K562 (cell line): ENCODE results near the gene RXRB. TPM values are rescaled to one million over a fixed set of nuclear protein-coding genes. Genes with fewer than 3 reads are reported as not detected.
A peak's percentile ranks its signal among the peaks of the same experiment; 100 is the strongest.

Experiments used
- AFF4 ChIP-seq: sonication (generic); formaldehyde crosslinking; IDR thresholded peaks from 2 replicates; pipeline ENCODE4 v1.8.0; 2023; ENCODE audit warnings: mild to moderate bottlenecking, missing genetic modification reagents
- BDP1 ChIP-seq: IDR thresholded peaks from 3 replicates; pipeline ENCODE4 v1.6.1; 2011; ENCODE audit not compliant: insufficient read length, insufficient read depth
- COPS2 ChIP-seq: fragments of 450-650 bp; conservative IDR thresholded peaks from 2 replicates; pipeline ENCODE4 v1.6.1; 2016; ENCODE audit warnings: mild to moderate bottlenecking, moderate library complexity
- CREB1 ChIP-seq, 2 experiments: sonication (generic) in 1 of 2; formaldehyde crosslinking in 1 of 2; IDR thresholded peaks; 2 replicates each; pipeline versions ENCODE4 v1.6.1 to v1.8.0; 2012 to 2022; ENCODE audit warnings: inconsistent platforms in 1 of 2, mild to moderate bottlenecking in 1 of 2, missing genetic modification reagents in 1 of 2, moderate library complexity in 1 of 2
- E2F8 ChIP-seq: fragments of 450-650 bp; IDR thresholded peaks from 2 replicates; pipeline ENCODE4 v1.7.1; 2018; ENCODE audit warnings: mild to moderate bottlenecking, low read depth; ENCODE audit not compliant: partially characterized antibody
- PATZ1 ChIP-seq: fragments of 250-450 bp; sonication (Bioruptor Pico); IDR thresholded peaks from 2 replicates; pipeline ENCODE4 v1.5.0; 2020; ENCODE audit warnings: mild to moderate bottlenecking, borderline replicate concordance
- POLR2AphosphoS2 ChIP-seq: IDR thresholded peaks from 2 replicates; pipeline ENCODE4 v1.6.1; 2012; ENCODE audit warnings: low read length, improper control_type of control experiment
- RHOXF2B ChIP-seq: fragments of 250-450 bp; sonication (Bioruptor Pico); conservative IDR thresholded peaks from 2 replicates; pipeline ENCODE4 v1.5.1; 2021
- SUPT5H ChIP-seq: fragments of 450-650 bp; IDR thresholded peaks from 2 replicates; pipeline ENCODE4 v1.6.1; 2016
- ZEB2 ChIP-seq: fragments of 450-650 bp; IDR thresholded peaks from 2 replicates; pipeline ENCODE4 v1.6.1; 2016
- ZNF232 ChIP-seq: sonication (generic); formaldehyde crosslinking; IDR thresholded peaks from 2 replicates; pipeline ENCODE4 v1.8.0; 2022; ENCODE audit warnings: mild to moderate bottlenecking, missing genetic modification reagents
- polyA plus RNA-seq, 8 experiments: library from polyadenylated mRNA; depleted of rRNA in 4 of 8; stranded (reverse) in 5 of 8; unstranded in 3 of 8; fragments of >200 nt; fragmentation: Nextera tagmentation in 2 of 8; fragmentation: Illumina TruSeq in 1 of 8; extraction: Ambion mirVana in 2 of 8; extraction: Trizol in 1 of 8; gene quantifications; 2 replicates each; pipeline versions ENCODE4 v1.2.1 to v1.2.3, GENCODE V29; 2011 to 2014; ENCODE audit warnings: inconsistent platforms in 1 of 8, missing spikeins in 1 of 8
- total RNA-seq, 7 experiments: library from RNA; depleted of rRNA in 6 of 7; stranded (reverse); fragments of >200 nt in 6 of 7; fragmentation: Illumina TruSeq in 2 of 7; extraction: Trizol in 2 of 7; gene quantifications; 2 replicates each; pipeline versions ENCODE4 v1.2.1 to v1.2.3, GENCODE V29; 2011 to 2021; ENCODE audit warnings: low replicate concordance in 1 of 7
- TF ChIP-seq, protein P1 (sequence below): fragments of 450-650 bp; formaldehyde crosslinking; IDR thresholded peaks from 2 replicates; pipeline ENCODE4 v1.4.0; 2020; ENCODE audit warnings: mild to moderate bottlenecking, moderate library complexity
- TF ChIP-seq, protein P2 (sequence below): IDR thresholded peaks from 2 replicates; pipeline ENCODE4 v1.6.1; 2014; ENCODE audit warnings: antibody characterized with exemption
- TF ChIP-seq, protein P3 (sequence below): fragments of 450-650 bp; formaldehyde crosslinking; IDR thresholded peaks from 2 replicates; pipeline ENCODE4 v1.4.0; 2020; ENCODE audit warnings: mild to moderate bottlenecking, mixed read lengths

Gene RXRB
- total and polyA plus RNA-seq, 9 of the 15 experiments (the other 6 are each of a cell fraction or from before 2014, with no cell fraction given), result 0.76 to 35.5 (median 18.4) TPM

- TF ChIP-seq, protein P1, sequence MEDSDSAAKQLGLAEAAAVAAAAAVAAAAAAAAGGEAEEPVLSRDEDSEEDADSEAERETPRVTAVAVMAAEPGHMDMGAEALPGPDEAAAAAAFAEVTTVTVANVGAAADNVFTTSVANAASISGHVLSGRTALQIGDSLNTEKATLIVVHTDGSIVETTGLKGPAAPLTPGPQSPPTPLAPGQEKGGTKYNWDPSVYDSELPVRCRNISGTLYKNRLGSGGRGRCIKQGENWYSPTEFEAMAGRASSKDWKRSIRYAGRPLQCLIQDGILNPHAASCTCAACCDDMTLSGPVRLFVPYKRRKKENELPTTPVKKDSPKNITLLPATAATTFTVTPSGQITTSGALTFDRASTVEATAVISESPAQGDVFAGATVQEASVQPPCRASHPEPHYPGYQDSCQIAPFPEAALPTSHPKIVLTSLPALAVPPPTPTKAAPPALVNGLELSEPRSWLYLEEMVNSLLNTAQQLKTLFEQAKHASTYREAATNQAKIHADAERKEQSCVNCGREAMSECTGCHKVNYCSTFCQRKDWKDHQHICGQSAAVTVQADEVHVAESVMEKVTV (CRISPR knock-in tag), result peak; percentile 9; the same call in 1 of the 2 replicates
- TF ChIP-seq CREB1 (IDR thresholded peaks at IDR 0.05) (no peak), CREB1 (CRISPR knock-in tag; IDR thresholded peaks at IDR 0.05) (no peak), ZNF232 (CRISPR knock-in tag) (no peak), E2F8 (no peak), PATZ1 (CRISPR knock-in tag) (no peak), BDP1 (no peak), ZEB2 (no peak), RHOXF2B (CRISPR knock-in tag) (no peak), COPS2 (no peak), SUPT5H (no peak), POLR2AphosphoS2 (no peak), AFF4 (CRISPR knock-in tag) (no peak)
- TF ChIP-seq, protein P2, sequence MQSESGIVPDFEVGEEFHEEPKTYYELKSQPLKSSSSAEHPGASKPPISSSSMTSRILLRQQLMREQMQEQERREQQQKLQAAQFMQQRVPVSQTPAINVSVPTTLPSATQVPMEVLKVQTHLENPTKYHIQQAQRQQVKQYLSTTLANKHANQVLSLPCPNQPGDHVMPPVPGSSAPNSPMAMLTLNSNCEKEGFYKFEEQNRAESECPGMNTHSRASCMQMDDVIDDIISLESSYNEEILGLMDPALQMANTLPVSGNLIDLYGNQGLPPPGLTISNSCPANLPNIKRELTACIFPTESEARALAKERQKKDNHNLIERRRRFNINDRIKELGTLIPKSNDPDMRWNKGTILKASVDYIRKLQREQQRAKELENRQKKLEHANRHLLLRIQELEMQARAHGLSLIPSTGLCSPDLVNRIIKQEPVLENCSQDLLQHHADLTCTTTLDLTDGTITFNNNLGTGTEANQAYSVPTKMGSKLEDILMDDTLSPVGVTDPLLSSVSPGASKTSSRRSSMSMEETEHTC, result 0 out of 2 replicates have a peak, but pooled peaks have one; percentile 4
- TF ChIP-seq, protein P3, sequence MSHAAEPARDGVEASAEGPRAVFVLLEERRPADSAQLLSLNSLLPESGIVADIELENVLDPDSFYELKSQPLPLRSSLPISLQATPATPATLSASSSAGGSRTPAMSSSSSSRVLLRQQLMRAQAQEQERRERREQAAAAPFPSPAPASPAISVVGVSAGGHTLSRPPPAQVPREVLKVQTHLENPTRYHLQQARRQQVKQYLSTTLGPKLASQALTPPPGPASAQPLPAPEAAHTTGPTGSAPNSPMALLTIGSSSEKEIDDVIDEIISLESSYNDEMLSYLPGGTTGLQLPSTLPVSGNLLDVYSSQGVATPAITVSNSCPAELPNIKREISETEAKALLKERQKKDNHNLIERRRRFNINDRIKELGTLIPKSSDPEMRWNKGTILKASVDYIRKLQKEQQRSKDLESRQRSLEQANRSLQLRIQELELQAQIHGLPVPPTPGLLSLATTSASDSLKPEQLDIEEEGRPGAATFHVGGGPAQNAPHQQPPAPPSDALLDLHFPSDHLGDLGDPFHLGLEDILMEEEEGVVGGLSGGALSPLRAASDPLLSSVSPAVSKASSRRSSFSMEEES (CRISPR knock-in tag), result no peak
These were observed 2.9 kb downstream of the RXRB start (continued) for GRCh38 chr6:33197431-33198048.
